Activated gamma-delta T cell treated with Interleukin-2 at 50 U/mL for 16 hours (primary cell): Measurements from ENCODE around the gene STYXL2.

Experiments used
- DNase-seq: peaks from one replicate; pipeline ENCODE4 v3.0.0-alpha.2; 2020

Gene STYXL2

GRCh38 chr1:167081594-167082156 is 12.2 kb upstream of the STYXL2 start:
- DNase-seq: no peak

- no peak for DNase-seq
Measured at GRCh38 chr1:167082511-167083027, 11.3 kb upstream of the STYXL2 start.

GRCh38 chr1:167083066-167083665 is 10.7 kb upstream of the STYXL2 start:
- DNase-seq: no peak

- no peak for DNase-seq
Measured at GRCh38 chr1:167083871-167084270, 10.0 kb upstream of the STYXL2 start.

GRCh38 chr1:167084757-167085156 is 9.1 kb upstream of the STYXL2 start:
- no peak for DNase-seq

GRCh38 chr1:167086033-167086432 is 7.8 kb upstream of the STYXL2 start:
- no peak for DNase-seq

GRCh38 chr1:167086768-167087167 is 7.1 kb upstream of the STYXL2 start:
- no peak for DNase-seq

- no peak for DNase-seq
Measured at GRCh38 chr1:167088746-167089417, 5.0 kb upstream of the STYXL2 start.

- DNase-seq: no peak
Measured at GRCh38 chr1:167089939-167090313, 3.9 kb upstream of the STYXL2 start.

- DNase-seq: peak; percentile 22
Measured at GRCh38 chr1:167090314-167090942, 3.4 kb upstream of the STYXL2 start, which contains the start of gene GPA33. GPA33 (minus strand) TSS chr1:167090377; CDS start chr1:167090287, 90 bp downstream.

GRCh38 chr1:167092653-167093052 is 1.2 kb upstream of the STYXL2 start:
- DNase-seq: no peak

- DNase-seq: no peak
Measured at GRCh38 chr1:167094690-167095089, 815 bp downstream of the STYXL2 start.

GRCh38 chr1:167095368-167095767 is 1.5 kb downstream of the STYXL2 start:
- DNase-seq: no peak

GRCh38 chr1:167099851-167100250 is 6.0 kb downstream of the STYXL2 start:
- DNase-seq: no peak

- DNase-seq: no peak
Measured at GRCh38 chr1:167100730-167101129, 6.9 kb downstream of the STYXL2 start.

- DNase-seq: no peak
Measured at GRCh38 chr1:167101754-167102153, 7.9 kb downstream of the STYXL2 start.

- no peak for DNase-seq
Measured at GRCh38 chr1:167102906-167103573, 9.2 kb downstream of the STYXL2 start.

- DNase-seq: no peak
Measured at GRCh38 chr1:167104256-167104633, 10.4 kb downstream of the STYXL2 start.

- no peak for DNase-seq
Measured at GRCh38 chr1:167105271-167106118, 11.6 kb downstream of the STYXL2 start.

- DNase-seq: no peak
Measured at GRCh38 chr1:167106119-167106461, 12.2 kb downstream of the STYXL2 start.

GRCh38 chr1:167107456-167107855 is 13.6 kb downstream of the STYXL2 start:
- no peak for DNase-seq

- no peak for DNase-seq
Measured at GRCh38 chr1:167109125-167109524, 15.2 kb downstream of the STYXL2 start.
